ENCODE data around the gene ZDHHC4.

The ZDHHC4 gene

GRCh38 chr7:6546498-6547251 lies 30.6 kb upstream of the ZDHHC4 start:
- no peak for DNase-seq (ENCODE audit: extremely low read depth, insufficient read length)
- no peak for TF ChIP-seq CTCF (IDR thresholded peaks at IDR 0.05; ENCODE audit: insufficient read depth, low read length, poor library complexity, severe bottlenecking)

GRCh38 chr7:6547400-6547799 lies 29.9 kb upstream of the ZDHHC4 start:
- no peak for TF ChIP-seq CTCF (IDR thresholded peaks at IDR 0.05; ENCODE audit: insufficient read depth, low read length, poor library complexity, severe bottlenecking)
- H3K4me3 ChIP-seq (replicated peaks; ENCODE audit: low read depth, low read length): no peak overlapping the region

More at GRCh38 chr7:6546498-6547251, 30.6 kb upstream of the ZDHHC4 start:
- Histone ChIP-seq H3K27me3 (replicated peaks; ENCODE audit: control insufficient read depth, insufficient read depth, low read length) (no peaks in the 10 kb centered on the region), H3K36me3 (ENCODE audit: control insufficient read depth, insufficient read depth, low read length) (no peaks in the 10 kb centered on the region), H3K4me3 (replicated peaks; ENCODE audit: low read depth, low read length) (no peak overlapping the region)

GRCh38 chr7:6551016-6551511 lies 26.2 kb upstream of the ZDHHC4 start, which contains the start of gene GRID2IP:
TSS of gene GRID2IP (minus strand) at chr7:6551461. CDS start at chr7:6551436, 25 bp downstream.
- DNase-seq (ENCODE audit: extremely low read depth, insufficient read length): no peak
- H3K36me3 ChIP-seq (ENCODE audit: control insufficient read depth, insufficient read depth, low read length): no peaks in the 10 kb centered on the region
- no peak for TF ChIP-seq CTCF (IDR thresholded peaks at IDR 0.05; ENCODE audit: insufficient read depth, low read length, poor library complexity, severe bottlenecking)
- H3K27me3 ChIP-seq (replicated peaks; ENCODE audit: control insufficient read depth, insufficient read depth, low read length): no peaks in the 10 kb centered on the region
- H3K4me3 ChIP-seq (replicated peaks; ENCODE audit: low read depth, low read length): no peak within 1 kb of the TSS

More at GRCh38 chr7:6547400-6547799, 29.9 kb upstream of the ZDHHC4 start:
- Histone ChIP-seq H3K27me3 (replicated peaks; ENCODE audit: control insufficient read depth, insufficient read depth, low read length) (no peaks in the 10 kb centered on the region), H3K36me3 (ENCODE audit: control insufficient read depth, insufficient read depth, low read length) (no peaks in the 10 kb centered on the region)
- no peak for DNase-seq (ENCODE audit: extremely low read depth, insufficient read length)

- H3K27me3 ChIP-seq (replicated peaks; ENCODE audit: control insufficient read depth, insufficient read depth, low read length): no peaks in the 10 kb centered on the region
- no peak for DNase-seq (ENCODE audit: extremely low read depth, insufficient read length)
- no peak for TF ChIP-seq CTCF (IDR thresholded peaks at IDR 0.05; ENCODE audit: insufficient read depth, low read length, poor library complexity, severe bottlenecking)
- no peaks in the 10 kb centered on the region for H3K36me3 ChIP-seq (ENCODE audit: control insufficient read depth, insufficient read depth, low read length)
- no peak overlapping the region for H3K4me3 ChIP-seq (replicated peaks; ENCODE audit: low read depth, low read length)
These were observed 23.7 kb upstream of the ZDHHC4 start for GRCh38 chr7:6553448-6554044.

GRCh38 chr7:6554848-6555247 lies 22.4 kb upstream of the ZDHHC4 start:
- Histone ChIP-seq H3K4me3 (replicated peaks; ENCODE audit: low read depth, low read length) (no peak overlapping the region), H3K36me3 (ENCODE audit: control insufficient read depth, insufficient read depth, low read length) (no peaks in the 10 kb centered on the region), H3K27me3 (replicated peaks; ENCODE audit: control insufficient read depth, insufficient read depth, low read length) (no peaks in the 10 kb centered on the region; the same call in 1 of the 2 replicates)
- no peak for TF ChIP-seq CTCF (IDR thresholded peaks at IDR 0.05; ENCODE audit: insufficient read depth, low read length, poor library complexity, severe bottlenecking)
- no peak for DNase-seq (ENCODE audit: extremely low read depth, insufficient read length)

Measured in GM06990 (cell line).